Colonic mucosa (tissue), 4 donors: ENCODE measurements around the gene PNMA6F. TPM values are rescaled to one million over a fixed set of nuclear protein-coding genes. Genes with fewer than 3 reads are reported as not detected.

Experiments
- DNase-seq: peaks from one replicate; pipeline ENCODE4 v3.0.0-alpha.2; 2020
- H3K27ac ChIP-seq: fragments of 200-600 bp; one replicate; pipeline ENCODE4 v1.8.0; 2021
- H3K27me3 ChIP-seq: fragments of 200-600 bp; one replicate; pipeline ENCODE4 v1.8.0; 2021
- H3K36me3 ChIP-seq: fragments of 200-600 bp; one replicate; pipeline ENCODE4 v1.8.0; 2021
- H3K4me1 ChIP-seq: fragments of 200-600 bp; one replicate; pipeline ENCODE4 v1.8.0; 2021; ENCODE audit warnings: mild to moderate bottlenecking
- H3K4me3 ChIP-seq: fragments of 200-600 bp; one replicate; pipeline ENCODE4 v1.8.0; 2021
- H3K9ac ChIP-seq, 2 donors: one replicate each; pipeline ENCODE4 v1.7.0; 2013; ENCODE audit warnings: control low read depth in 2 of 2, low read depth in 2 of 2, low read length in 2 of 2
- H3K9me3 ChIP-seq: fragments of 200-600 bp; one replicate; pipeline ENCODE4 v1.8.0; 2021
- intact Hi-C: fragments of 100-400 bp; cut with DNase I; formaldehyde crosslinking; loops from one replicate; pipeline ENCODE4 v1.14.1; 2022
- total RNA-seq, 2 donors: library from RNA; stranded (reverse); fragmentation: NEBNext Ultra II Directional in 1 of 2; extraction: Animal tissue kit (Norgen Biotek cat#: 25700) in 1 of 2; gene quantifications; one replicate each; pipeline ENCODE4 v1.2.1, GENCODE V29; 2021
- TF ChIP-seq, protein P1 (sequence below): fragments of 200-600 bp; IDR thresholded peaks from one replicate; pipeline ENCODE4 v1.8.0; 2022; ENCODE audit warnings: antibody characterized with exemption, mild to moderate bottlenecking
- donor health status: healthy.
- donor health status: DM: no; HTN: no; CAD: no.
- donor health status: DM: no; HTN: no; CAD: no.

Gene PNMA6F
- total RNA-seq, 2 donors from 2014 or later, result not detected

DNA sequence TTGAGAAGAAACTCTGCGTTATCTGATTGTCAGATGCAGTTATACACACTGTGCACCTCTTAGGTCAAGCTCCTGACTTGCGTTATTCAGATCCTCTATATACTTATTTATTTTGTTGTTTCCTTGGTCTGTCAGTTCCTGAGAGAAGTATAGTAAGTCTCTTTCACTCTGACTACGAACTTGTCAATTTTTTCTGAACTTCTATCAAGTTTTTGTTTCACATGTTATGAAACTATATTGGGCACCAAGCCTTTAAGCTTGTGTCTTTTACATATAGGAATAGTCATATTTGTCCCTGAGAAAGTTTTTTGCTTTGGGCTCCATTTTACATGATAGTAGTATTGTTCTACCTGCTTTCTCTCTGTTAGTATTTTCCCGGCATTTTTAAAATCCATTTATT lies 44.1 kb upstream of the PNMA6F start:
- Histone ChIP-seq H3K27ac (no peak overlapping the region), H3K4me1 (no peaks in the 10 kb centered on the region), H3K4me3 (no peak overlapping the region), H3K9me3 (no peaks in the 10 kb centered on the region), H3K36me3 (no peaks in the 10 kb centered on the region), H3K9ac (no peak overlapping the region), H3K27me3 (no peaks in the 10 kb centered on the region)
- no peak for DNase-seq
- TF ChIP-seq, protein P1, sequence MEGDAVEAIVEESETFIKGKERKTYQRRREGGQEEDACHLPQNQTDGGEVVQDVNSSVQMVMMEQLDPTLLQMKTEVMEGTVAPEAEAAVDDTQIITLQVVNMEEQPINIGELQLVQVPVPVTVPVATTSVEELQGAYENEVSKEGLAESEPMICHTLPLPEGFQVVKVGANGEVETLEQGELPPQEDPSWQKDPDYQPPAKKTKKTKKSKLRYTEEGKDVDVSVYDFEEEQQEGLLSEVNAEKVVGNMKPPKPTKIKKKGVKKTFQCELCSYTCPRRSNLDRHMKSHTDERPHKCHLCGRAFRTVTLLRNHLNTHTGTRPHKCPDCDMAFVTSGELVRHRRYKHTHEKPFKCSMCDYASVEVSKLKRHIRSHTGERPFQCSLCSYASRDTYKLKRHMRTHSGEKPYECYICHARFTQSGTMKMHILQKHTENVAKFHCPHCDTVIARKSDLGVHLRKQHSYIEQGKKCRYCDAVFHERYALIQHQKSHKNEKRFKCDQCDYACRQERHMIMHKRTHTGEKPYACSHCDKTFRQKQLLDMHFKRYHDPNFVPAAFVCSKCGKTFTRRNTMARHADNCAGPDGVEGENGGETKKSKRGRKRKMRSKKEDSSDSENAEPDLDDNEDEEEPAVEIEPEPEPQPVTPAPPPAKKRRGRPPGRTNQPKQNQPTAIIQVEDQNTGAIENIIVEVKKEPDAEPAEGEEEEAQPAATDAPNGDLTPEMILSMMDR, result no peak
- intact Hi-C loops, result no loop called here

DNA sequence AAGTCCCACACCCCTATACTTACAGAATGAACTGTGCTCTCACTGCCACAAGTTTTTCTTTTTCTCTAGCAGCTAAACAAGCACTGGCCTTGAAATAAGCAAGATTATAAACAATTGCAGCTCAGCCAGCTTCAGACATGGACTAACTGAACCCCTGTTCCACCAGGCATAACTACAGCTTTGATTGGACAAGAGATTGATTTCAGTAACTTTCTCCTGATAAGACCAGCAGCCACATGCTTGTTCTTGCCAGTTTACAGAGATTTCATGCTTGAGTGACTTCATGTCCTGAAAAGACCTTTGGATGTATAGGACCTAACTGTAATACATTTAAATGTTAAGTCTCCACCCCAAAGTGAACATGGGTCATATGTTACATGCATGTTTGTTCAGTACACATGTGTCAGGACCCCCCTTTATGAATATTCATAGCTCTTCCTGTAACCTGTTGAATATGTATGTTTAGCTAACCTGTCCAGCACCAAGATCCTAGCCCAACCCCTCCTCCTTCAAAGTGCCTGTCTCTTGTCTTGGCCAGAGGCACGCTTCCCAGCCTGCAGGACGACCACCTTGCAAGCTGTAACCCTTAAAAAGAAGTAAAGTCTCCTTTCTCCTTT lies 40.3 kb upstream of the PNMA6F start:
- TF ChIP-seq, protein P1, result no peak

DNA sequence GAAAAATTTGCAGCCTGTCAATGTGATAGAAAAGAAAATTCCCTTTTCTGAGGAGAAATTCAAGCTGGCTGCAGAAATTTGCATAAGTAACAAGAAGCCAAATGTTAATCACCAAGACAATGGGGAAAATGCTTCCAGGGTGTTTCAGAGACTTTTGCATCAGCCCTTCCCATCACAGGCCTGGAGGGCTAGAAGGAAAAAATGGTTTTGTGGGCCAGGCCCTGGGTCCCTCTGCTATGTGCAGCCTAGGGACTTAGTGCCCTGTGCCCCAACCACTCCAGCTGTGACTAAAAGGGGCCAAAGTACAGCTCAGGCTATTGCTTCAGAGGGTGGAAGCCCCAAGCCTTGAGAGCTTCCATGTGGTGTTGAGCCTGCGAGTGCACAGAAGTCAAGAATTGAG lies 36.3 kb upstream of the PNMA6F start:
- H3K36me3 ChIP-seq, result no peaks in the 10 kb centered on the region
- H3K4me1 ChIP-seq, result no peaks in the 10 kb centered on the region
- H3K27me3 ChIP-seq, result no peaks in the 10 kb centered on the region
- intact Hi-C loops, result no loop called here
- TF ChIP-seq, protein P1, result no peak
- H3K27ac ChIP-seq, result no peak overlapping the region
- no peak for DNase-seq
- H3K9me3 ChIP-seq, result no peaks in the 10 kb centered on the region
- no peak overlapping the region for H3K4me3 ChIP-seq
- H3K9ac ChIP-seq, result no peak overlapping the region

More for the DNA sequence above, 40.3 kb upstream of the PNMA6F start:
- Histone ChIP-seq H3K36me3 (no peaks in the 10 kb centered on the region), H3K4me1 (no peaks in the 10 kb centered on the region), H3K27me3 (no peaks in the 10 kb centered on the region), H3K9me3 (no peaks in the 10 kb centered on the region), H3K27ac (no peak overlapping the region), H3K4me3 (no peak overlapping the region), H3K9ac (no peak overlapping the region)
- intact Hi-C loops, result no loop called here
- DNase-seq, result no peak

DNA sequence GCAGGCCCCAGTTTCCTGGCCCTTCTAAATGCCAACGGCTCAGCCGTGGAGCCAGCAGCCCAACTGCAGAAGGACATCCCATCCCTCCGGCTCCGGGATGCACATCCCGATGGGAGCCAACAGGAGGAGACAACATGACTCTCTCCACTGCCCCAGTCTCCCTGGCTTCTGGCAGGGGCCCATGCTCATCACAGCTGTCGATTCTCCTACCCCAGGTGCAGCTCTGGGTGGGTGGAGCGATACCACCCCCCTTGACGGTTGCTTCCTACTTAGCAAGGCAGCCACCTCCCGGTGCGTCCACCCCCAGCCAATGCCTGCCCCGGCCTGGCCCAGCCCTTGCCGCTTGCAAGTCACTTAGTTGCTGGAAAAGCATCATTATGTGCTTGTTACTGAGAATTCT lies 31.8 kb upstream of the PNMA6F start:
- TF ChIP-seq, protein P1, result no peak
- Histone ChIP-seq H3K9ac (no peak overlapping the region), H3K4me3 (no peak overlapping the region), H3K27ac (no peak overlapping the region), H3K27me3 (no peaks in the 10 kb centered on the region), H3K9me3 (no peaks in the 10 kb centered on the region), H3K36me3 (no peaks in the 10 kb centered on the region), H3K4me1 (no peaks in the 10 kb centered on the region)
- no peak for DNase-seq
- intact Hi-C loops, result no loop called here

DNA sequence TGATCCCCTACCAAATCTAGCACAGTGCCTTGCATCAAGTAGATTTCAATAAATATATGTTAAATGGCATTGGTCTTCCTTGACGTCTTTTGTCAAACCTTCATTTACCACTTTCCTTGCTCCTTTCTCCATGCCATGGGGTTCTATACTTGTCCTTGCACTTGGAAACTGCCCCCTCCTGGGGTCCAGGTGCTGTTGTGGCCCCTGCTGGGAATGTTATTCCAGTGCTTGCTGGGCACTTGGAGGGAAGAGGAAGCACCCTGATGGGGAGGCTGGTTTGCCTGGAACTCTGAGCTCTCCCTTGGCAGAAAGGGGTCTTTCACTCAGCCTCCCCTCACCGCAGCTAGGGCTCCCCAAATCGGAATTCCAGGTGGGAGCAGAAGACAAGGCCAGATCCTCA lies 31.3 kb upstream of the PNMA6F start:
- H3K9me3 ChIP-seq, result no peaks in the 10 kb centered on the region
- no peaks in the 10 kb centered on the region for H3K27me3 ChIP-seq
- H3K4me3 ChIP-seq, result no peak overlapping the region
- no peaks in the 10 kb centered on the region for H3K4me1 ChIP-seq
- H3K27ac ChIP-seq, result no peak overlapping the region
- no peaks in the 10 kb centered on the region for H3K36me3 ChIP-seq
- intact Hi-C loops, result no loop called here
- no peak for DNase-seq
- TF ChIP-seq, protein P1, result no peak
- no peak overlapping the region for H3K9ac ChIP-seq
